ENCODE measurements around the gene ZFAND2A.

The ZFAND2A gene

GRCh38 chr7:1104516-1105179, 55.3 kb downstream of the ZFAND2A start:
- TF ChIP-seq TAF1 (IDR thresholded peaks at IDR 0.05; ENCODE audit: low read depth) (no peak), RAD21 (IDR thresholded peaks at IDR 0.05; ENCODE audit: low read depth) (no peak), EP300 (IDR thresholded peaks at IDR 0.05; ENCODE audit: borderline replicate concordance) (no peak), NFIC (IDR thresholded peaks at IDR 0.05) (no peak), CEBPB (IDR thresholded peaks at IDR 0.05) (no peak), FOXM1 (IDR thresholded peaks at IDR 0.05; ENCODE audit: borderline replicate concordance, low read depth) (no peak), TCF12 (IDR thresholded peaks at IDR 0.05; ENCODE audit: low read depth) (no peak), CREB1 (IDR thresholded peaks at IDR 0.05; ENCODE audit: low read depth) (no peak), YY1 (IDR thresholded peaks at IDR 0.05; ENCODE audit: low read depth) (no peak), EGR1 (IDR thresholded peaks at IDR 0.05) (no peak), TEAD4 (IDR thresholded peaks at IDR 0.05) (no peak), ZBTB7A (IDR thresholded peaks at IDR 0.05; ENCODE audit: low read depth) (no peak)
- TF ChIP-seq, protein P1, sequence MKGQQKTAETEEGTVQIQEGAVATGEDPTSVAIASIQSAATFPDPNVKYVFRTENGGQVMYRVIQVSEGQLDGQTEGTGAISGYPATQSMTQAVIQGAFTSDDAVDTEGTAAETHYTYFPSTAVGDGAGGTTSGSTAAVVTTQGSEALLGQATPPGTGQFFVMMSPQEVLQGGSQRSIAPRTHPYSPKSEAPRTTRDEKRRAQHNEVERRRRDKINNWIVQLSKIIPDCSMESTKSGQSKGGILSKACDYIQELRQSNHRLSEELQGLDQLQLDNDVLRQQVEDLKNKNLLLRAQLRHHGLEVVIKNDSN (IDR thresholded peaks at IDR 0.05), result no peak
- TF ChIP-seq, protein P2, sequence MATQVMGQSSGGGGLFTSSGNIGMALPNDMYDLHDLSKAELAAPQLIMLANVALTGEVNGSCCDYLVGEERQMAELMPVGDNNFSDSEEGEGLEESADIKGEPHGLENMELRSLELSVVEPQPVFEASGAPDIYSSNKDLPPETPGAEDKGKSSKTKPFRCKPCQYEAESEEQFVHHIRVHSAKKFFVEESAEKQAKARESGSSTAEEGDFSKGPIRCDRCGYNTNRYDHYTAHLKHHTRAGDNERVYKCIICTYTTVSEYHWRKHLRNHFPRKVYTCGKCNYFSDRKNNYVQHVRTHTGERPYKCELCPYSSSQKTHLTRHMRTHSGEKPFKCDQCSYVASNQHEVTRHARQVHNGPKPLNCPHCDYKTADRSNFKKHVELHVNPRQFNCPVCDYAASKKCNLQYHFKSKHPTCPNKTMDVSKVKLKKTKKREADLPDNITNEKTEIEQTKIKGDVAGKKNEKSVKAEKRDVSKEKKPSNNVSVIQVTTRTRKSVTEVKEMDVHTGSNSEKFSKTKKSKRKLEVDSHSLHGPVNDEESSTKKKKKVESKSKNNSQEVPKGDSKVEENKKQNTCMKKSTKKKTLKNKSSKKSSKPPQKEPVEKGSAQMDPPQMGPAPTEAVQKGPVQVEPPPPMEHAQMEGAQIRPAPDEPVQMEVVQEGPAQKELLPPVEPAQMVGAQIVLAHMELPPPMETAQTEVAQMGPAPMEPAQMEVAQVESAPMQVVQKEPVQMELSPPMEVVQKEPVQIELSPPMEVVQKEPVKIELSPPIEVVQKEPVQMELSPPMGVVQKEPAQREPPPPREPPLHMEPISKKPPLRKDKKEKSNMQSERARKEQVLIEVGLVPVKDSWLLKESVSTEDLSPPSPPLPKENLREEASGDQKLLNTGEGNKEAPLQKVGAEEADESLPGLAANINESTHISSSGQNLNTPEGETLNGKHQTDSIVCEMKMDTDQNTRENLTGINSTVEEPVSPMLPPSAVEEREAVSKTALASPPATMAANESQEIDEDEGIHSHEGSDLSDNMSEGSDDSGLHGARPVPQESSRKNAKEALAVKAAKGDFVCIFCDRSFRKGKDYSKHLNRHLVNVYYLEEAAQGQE (IDR thresholded peaks at IDR 0.05; ENCODE audit: low read depth), result no peak
- TF ChIP-seq, protein P3, sequence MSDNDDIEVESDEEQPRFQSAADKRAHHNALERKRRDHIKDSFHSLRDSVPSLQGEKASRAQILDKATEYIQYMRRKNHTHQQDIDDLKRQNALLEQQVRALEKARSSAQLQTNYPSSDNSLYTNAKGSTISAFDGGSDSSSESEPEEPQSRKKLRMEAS (IDR thresholded peaks at IDR 0.05), result no peak

DNA sequence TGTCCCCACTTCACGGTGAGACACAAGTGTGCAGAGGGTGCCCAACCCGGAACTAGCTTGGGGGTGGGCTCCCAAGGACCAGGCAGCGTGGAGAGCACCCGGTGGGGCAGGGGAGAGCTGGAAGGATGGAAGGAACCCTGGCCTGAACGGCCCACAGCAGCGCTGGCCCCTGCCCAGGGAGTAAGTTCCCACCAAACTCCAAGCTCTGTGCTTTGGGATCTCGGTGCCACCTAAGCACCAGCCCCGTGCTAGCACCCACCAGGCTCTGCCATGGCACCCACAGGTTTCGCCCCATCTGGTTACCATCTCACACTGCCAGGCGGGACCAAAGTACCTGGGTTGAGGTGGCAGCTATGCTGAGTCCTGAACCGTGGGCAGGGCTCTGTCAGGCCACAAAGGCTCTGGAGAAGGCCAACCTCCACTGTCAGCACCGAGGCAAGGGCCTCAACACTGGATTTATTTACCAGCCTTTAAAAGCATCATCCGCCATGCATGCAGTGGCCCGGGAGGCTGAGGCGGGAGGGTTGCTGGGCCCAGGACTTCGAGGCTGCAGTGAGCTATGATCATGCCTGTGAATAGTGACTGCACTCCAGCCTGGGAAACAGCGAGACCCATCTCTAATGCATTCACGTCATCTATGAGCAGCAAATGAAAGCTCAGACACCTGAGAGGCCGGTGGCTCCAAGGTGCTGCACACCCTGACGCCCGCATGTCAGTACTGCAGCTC, 56.0 kb downstream of the ZFAND2A start:
- TF ChIP-seq ZBTB7A (IDR thresholded peaks at IDR 0.05; ENCODE audit: low read depth), result no peak
- TF ChIP-seq, protein P1 (IDR thresholded peaks at IDR 0.05), result no peak
- no peak for TF ChIP-seq CEBPB (IDR thresholded peaks at IDR 0.05)
- TF ChIP-seq CREB1 (IDR thresholded peaks at IDR 0.05; ENCODE audit: low read depth), result no peak
- no peak for TF ChIP-seq EGR1 (IDR thresholded peaks at IDR 0.05)
- TF ChIP-seq TAF1 (IDR thresholded peaks at IDR 0.05; ENCODE audit: low read depth), result no peak
- no peak for TF ChIP-seq NFIC (IDR thresholded peaks at IDR 0.05)
- TF ChIP-seq FOXM1 (IDR thresholded peaks at IDR 0.05; ENCODE audit: borderline replicate concordance, low read depth), result no peak
- TF ChIP-seq RAD21 (IDR thresholded peaks at IDR 0.05; ENCODE audit: low read depth), result no peak
- no peak for TF ChIP-seq TEAD4 (IDR thresholded peaks at IDR 0.05)
- TF ChIP-seq TCF12 (IDR thresholded peaks at IDR 0.05; ENCODE audit: low read depth), result no peak
- TF ChIP-seq, protein P3 (IDR thresholded peaks at IDR 0.05), result no peak
- TF ChIP-seq, protein P2 (IDR thresholded peaks at IDR 0.05; ENCODE audit: low read depth), result no peak

DNA sequence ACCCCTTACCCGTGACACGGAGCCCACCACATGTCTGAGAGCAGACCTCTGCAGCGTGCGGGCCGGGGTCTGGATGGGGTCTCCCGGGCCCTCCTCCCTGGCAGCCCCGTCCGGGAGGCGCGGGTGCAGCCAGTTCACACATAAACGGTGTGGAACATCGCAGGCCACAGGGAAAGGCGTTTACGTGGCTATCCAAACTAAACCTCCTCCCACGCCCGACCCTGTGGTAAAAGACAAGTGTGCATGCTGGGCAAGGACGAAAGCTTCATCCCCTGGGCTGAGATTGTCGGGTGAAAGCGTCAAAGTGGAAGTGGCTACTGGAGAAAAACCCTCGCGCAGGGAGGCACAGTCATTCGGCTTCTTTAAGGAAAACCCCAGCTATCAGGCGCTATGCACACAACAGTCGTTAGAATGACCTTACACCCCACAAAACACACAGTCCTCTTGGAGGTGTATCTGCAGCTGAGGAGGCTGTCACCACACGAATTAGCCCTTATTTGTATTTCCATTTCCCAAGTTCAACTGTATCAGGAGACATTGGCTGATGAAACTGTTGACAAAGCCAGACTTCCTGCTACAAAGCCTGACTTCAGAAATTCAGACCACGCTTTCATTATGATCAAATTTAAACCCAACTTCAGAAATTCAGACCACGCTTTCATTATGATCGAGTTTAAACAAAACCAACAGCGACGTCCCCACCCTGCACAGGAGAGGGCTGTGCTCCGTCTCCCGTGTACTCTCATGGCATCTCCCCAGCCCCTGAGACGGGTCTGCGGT, 56.8 kb downstream of the ZFAND2A start:
- TF ChIP-seq TCF12 (IDR thresholded peaks at IDR 0.05; ENCODE audit: low read depth), result no peak
- TF ChIP-seq, protein P2 (IDR thresholded peaks at IDR 0.05; ENCODE audit: low read depth), result no peak
- no peak for TF ChIP-seq NFIC (IDR thresholded peaks at IDR 0.05)
- no peak for TF ChIP-seq TEAD4 (IDR thresholded peaks at IDR 0.05)
- no peak for TF ChIP-seq YY1 (IDR thresholded peaks at IDR 0.05; ENCODE audit: low read depth)
- TF ChIP-seq EP300 (IDR thresholded peaks at IDR 0.05; ENCODE audit: borderline replicate concordance), result no peak
- TF ChIP-seq, protein P3 (IDR thresholded peaks at IDR 0.05), result no peak
- no peak for TF ChIP-seq ZBTB7A (IDR thresholded peaks at IDR 0.05; ENCODE audit: low read depth)
- no peak for TF ChIP-seq TAF1 (IDR thresholded peaks at IDR 0.05; ENCODE audit: low read depth)
- no peak for TF ChIP-seq FOXM1 (IDR thresholded peaks at IDR 0.05; ENCODE audit: borderline replicate concordance, low read depth)
- TF ChIP-seq CREB1 (IDR thresholded peaks at IDR 0.05; ENCODE audit: low read depth), result no peak
- no peak for TF ChIP-seq EGR1 (IDR thresholded peaks at IDR 0.05)
- TF ChIP-seq, protein P1 (IDR thresholded peaks at IDR 0.05), result no peak
- no peak for TF ChIP-seq CEBPB (IDR thresholded peaks at IDR 0.05)
- no peak for TF ChIP-seq RAD21 (IDR thresholded peaks at IDR 0.05; ENCODE audit: low read depth)

All from Ishikawa (cell line).